OCI-LY7 (cell line): ENCODE results near the gene RAPGEF5.

ENCODE experiments used
- EZH2phosphoT487 ChIP-seq: fragments of 200-600 bp; sonication (generic); IDR thresholded peaks from 2 replicates; pipeline ENCODE4 v1.6.1; 2018; ENCODE audit warnings: low read depth, borderline replicate concordance, mild to moderate bottlenecking, mixed run types, antibody characterized with exemption, low read length, moderate library complexity, mixed read lengths
- TF ChIP-seq, protein P1 (sequence below): fragments of 200-600 bp; sonication (generic); conservative IDR thresholded peaks from 2 replicates; pipeline ENCODE4 v1.5.1; 2014; ENCODE audit warnings: mild to moderate bottlenecking, antibody characterized with exemption, low read length, moderate library complexity, mixed read lengths

DNA sequence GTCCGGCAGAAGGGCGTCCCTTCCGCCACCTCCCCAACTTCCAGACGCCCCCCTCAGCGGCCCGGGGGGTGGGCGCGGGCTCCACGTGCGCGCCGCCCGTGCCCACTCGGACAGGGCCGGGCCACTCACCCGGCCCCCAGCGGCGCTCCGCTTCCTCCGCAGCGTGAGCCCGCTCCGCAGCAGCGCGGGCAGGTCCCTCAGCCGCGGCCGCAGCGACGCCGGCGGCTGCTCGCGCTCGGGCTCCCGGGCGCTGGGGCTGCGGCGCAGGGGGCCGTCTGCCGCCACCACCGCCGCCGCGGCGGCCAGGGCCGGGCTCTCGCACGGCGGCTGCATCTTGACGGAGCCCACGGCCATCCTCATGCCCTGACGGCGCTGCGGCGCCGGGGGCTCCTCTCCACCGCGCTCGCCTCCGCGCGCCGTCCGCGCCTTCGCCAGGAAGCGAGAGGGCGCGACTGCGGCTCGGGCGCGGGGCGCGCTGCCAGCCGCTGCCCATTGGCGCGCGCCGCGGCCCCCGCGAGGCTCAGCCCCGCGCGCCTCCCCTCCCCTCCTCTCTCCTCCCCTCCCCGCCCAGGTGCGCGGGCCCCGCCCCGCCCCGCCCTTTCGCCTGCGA lies at the start of gene RAPGEF5:
- TF ChIP-seq, protein P1, sequence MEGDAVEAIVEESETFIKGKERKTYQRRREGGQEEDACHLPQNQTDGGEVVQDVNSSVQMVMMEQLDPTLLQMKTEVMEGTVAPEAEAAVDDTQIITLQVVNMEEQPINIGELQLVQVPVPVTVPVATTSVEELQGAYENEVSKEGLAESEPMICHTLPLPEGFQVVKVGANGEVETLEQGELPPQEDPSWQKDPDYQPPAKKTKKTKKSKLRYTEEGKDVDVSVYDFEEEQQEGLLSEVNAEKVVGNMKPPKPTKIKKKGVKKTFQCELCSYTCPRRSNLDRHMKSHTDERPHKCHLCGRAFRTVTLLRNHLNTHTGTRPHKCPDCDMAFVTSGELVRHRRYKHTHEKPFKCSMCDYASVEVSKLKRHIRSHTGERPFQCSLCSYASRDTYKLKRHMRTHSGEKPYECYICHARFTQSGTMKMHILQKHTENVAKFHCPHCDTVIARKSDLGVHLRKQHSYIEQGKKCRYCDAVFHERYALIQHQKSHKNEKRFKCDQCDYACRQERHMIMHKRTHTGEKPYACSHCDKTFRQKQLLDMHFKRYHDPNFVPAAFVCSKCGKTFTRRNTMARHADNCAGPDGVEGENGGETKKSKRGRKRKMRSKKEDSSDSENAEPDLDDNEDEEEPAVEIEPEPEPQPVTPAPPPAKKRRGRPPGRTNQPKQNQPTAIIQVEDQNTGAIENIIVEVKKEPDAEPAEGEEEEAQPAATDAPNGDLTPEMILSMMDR, result no peak
- TF ChIP-seq EZH2phosphoT487, result no peak
